Measurements from ENCODE around the gene MYG1.

DNA sequence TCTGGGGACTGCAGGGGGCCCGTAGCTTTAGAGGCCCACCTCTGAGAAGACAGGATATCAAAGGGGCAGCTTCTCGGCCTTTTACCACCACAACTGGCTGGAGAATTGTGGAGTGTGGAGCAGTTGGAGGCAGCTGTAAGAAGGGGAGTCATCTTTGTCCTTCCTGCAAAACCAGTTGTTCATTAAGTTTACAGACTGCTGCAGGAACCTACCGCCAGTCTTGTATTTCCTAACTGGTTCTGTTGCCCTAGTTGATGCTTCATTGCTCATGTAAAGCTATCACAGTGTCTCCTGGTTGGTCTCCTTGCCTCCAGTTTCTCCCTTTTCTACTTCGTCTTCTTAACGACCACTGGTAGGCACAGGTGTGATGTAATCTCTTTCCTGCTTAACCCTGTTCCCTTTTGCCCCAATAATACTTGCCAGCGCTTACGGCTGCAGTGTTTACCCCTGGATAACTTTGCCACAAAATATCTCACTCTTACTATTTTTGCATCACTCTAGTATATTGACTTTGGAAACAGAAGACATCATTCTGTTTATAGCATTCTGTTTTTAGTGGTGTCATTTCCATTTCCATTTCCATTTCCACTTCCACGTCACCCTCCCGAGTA, 19.5 kb upstream of the MYG1 start:
- TF ChIP-seq, protein P1, sequence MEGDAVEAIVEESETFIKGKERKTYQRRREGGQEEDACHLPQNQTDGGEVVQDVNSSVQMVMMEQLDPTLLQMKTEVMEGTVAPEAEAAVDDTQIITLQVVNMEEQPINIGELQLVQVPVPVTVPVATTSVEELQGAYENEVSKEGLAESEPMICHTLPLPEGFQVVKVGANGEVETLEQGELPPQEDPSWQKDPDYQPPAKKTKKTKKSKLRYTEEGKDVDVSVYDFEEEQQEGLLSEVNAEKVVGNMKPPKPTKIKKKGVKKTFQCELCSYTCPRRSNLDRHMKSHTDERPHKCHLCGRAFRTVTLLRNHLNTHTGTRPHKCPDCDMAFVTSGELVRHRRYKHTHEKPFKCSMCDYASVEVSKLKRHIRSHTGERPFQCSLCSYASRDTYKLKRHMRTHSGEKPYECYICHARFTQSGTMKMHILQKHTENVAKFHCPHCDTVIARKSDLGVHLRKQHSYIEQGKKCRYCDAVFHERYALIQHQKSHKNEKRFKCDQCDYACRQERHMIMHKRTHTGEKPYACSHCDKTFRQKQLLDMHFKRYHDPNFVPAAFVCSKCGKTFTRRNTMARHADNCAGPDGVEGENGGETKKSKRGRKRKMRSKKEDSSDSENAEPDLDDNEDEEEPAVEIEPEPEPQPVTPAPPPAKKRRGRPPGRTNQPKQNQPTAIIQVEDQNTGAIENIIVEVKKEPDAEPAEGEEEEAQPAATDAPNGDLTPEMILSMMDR (conservative IDR thresholded peaks at IDR 0.05; ENCODE audit: low read depth, low read length) = no peak
- TF ChIP-seq EZH2phosphoT487 (IDR thresholded peaks at IDR 0.05; ENCODE audit: borderline replicate concordance, low read length) (no peak), EZH2 (IDR thresholded peaks at IDR 0.05; ENCODE audit: low read length, unreplicated experiment) (no peak)

All from PC-3 (cell line).